ENCODE data around the gene TMEM11.

DNA sequence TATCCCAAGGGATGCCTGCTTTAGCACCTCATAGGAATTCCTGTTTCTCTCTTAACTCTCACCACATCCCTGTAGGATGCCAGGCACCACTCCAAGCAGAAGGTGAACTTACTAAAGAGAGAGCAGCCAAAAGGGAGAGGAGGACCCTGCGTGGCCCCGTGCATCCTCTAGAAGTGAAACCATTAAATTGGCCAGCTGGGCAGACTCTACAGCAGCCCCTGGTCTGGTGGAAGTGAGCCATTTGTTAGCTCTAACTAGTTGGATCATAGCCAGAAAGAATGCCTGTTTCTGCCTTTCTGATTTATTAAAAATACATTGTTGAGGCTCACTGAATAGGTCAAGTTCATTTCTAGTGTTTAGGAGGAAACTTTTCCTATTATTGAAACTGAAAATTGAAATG is 22.3 kb downstream of the TMEM11 start:
- TF ChIP-seq, protein P1, sequence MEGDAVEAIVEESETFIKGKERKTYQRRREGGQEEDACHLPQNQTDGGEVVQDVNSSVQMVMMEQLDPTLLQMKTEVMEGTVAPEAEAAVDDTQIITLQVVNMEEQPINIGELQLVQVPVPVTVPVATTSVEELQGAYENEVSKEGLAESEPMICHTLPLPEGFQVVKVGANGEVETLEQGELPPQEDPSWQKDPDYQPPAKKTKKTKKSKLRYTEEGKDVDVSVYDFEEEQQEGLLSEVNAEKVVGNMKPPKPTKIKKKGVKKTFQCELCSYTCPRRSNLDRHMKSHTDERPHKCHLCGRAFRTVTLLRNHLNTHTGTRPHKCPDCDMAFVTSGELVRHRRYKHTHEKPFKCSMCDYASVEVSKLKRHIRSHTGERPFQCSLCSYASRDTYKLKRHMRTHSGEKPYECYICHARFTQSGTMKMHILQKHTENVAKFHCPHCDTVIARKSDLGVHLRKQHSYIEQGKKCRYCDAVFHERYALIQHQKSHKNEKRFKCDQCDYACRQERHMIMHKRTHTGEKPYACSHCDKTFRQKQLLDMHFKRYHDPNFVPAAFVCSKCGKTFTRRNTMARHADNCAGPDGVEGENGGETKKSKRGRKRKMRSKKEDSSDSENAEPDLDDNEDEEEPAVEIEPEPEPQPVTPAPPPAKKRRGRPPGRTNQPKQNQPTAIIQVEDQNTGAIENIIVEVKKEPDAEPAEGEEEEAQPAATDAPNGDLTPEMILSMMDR (IDR thresholded peaks at IDR 0.05) = no peak
- no peak for TF ChIP-seq POLR2A (IDR thresholded peaks at IDR 0.05)
